NCI-H2171 treated with DMSO at 0.1 percent for 48 hours (cell line): ENCODE measurements around the gene TMEM222.

Experiments used
- DNase-seq: peaks from one replicate; lab custom pipeline; 2025; lab: John Stamatoyannopoulos, UW

TMEM222 gene

GRCh38 chr1:27306892-27307761, 14.8 kb upstream of the TMEM222 start:
- peak; percentile 91 for DNase-seq

GRCh38 chr1:27307874-27308598, 13.9 kb upstream of the TMEM222 start:
- DNase-seq = peak; percentile 66

- DNase-seq = no peak
Observed at GRCh38 chr1:27314169-27314568, 7.8 kb upstream of the TMEM222 start.

GRCh38 chr1:27314737-27315136, 7.2 kb upstream of the TMEM222 start:
- no peak for DNase-seq

GRCh38 chr1:27316860-27317259, 5.1 kb upstream of the TMEM222 start:
- DNase-seq = no peak

GRCh38 chr1:27318136-27318535, 3.8 kb upstream of the TMEM222 start:
- no peak for DNase-seq

GRCh38 chr1:27318596-27318995, 3.4 kb upstream of the TMEM222 start:
- DNase-seq = peak; percentile 51

- peak; percentile 47 for DNase-seq
Observed at GRCh38 chr1:27322569-27323240, 742 bp downstream of the TMEM222 start.

GRCh38 chr1:27325286-27325685, 3.3 kb downstream of the TMEM222 start:
- no peak for DNase-seq

GRCh38 chr1:27327964-27328363, 6.0 kb downstream of the TMEM222 start:
- no peak for DNase-seq

- DNase-seq = no peak
Observed at GRCh38 chr1:27330786-27331185, 8.8 kb downstream of the TMEM222 start.

- no peak for DNase-seq
Observed at GRCh38 chr1:27331426-27331825, 9.5 kb downstream of the TMEM222 start.

- DNase-seq = no peak
Observed at GRCh38 chr1:27331922-27332321, 10.0 kb downstream of the TMEM222 start.

- no peak for DNase-seq
Observed at GRCh38 chr1:27332536-27333281, 10.7 kb downstream of the TMEM222 start.

- no peak for DNase-seq
Observed at GRCh38 chr1:27333717-27334279, 11.8 kb downstream of the TMEM222 start.

GRCh38 chr1:27335506-27336422, 13.8 kb downstream of the TMEM222 start:
- DNase-seq = no peak

GRCh38 chr1:27336756-27337155, 14.8 kb downstream of the TMEM222 start:
- no peak for DNase-seq

GRCh38 chr1:27338751-27339150, 16.8 kb downstream of the TMEM222 start:
- no peak for DNase-seq

GRCh38 chr1:27339213-27339612, 17.2 kb downstream of the TMEM222 start:
- DNase-seq = no peak

- DNase-seq = peak; percentile 78
Observed at GRCh38 chr1:27341525-27342252, 19.7 kb downstream of the TMEM222 start, which contains the start of gene SYTL1. Gene SYTL1 (plus strand): TSS chr1:27342022. CDS start chr1:27345335, 3,313 bp downstream.
